ENCODE data around the gene ABCD1. TPM values are rescaled to one million over a fixed set of nuclear protein-coding genes. Genes with fewer than 3 reads are reported as not detected.

The ABCD1 gene
- total and polyA plus RNA-seq, 4 donors: 5.7 to 19.7 (median 10.3) TPM

- Histone ChIP-seq H3K27me3 (ENCODE audit: control insufficient read depth in 3 of 3, insufficient read depth in 3 of 3, low read length in 2 of 3) (no peaks in the 10 kb centered on the region), H3K9ac (ENCODE audit: insufficient read depth in 1 of 2, low read length in 2 of 2) (no peak overlapping the region), H3K27ac (ENCODE audit: low read depth in 1 of 2, low read length in 1 of 2) (no peak overlapping the region), H3K9me3 (ENCODE audit: control insufficient read depth in 4 of 4, insufficient read depth in 3 of 4, low read length in 3 of 4) (peaks cover 0 to 2% (median 0%) of the 10 kb centered on the region in 4 donors), H3K4me1 (ENCODE audit: control insufficient read depth in 5 of 5, insufficient read depth in 5 of 5, low read length in 5 of 5) (peaks cover 0 to 4% (median 0%) of the 10 kb centered on the region in 5 donors), H3K36me3 (ENCODE audit: control insufficient read depth in 4 of 4, insufficient read depth in 4 of 4, low read length in 4 of 4) (no peaks in the 10 kb centered on the region), H3K4me3 (no peak overlapping the region)
- no peak for TF ChIP-seq CTCF (IDR thresholded peaks at IDR 0.05; ENCODE audit: control extremely low read depth, extremely low read depth)
- ATAC-seq (ENCODE audit: insufficient read depth, low FRiP score) (no peak), DNase-seq (no peak)
- 74 to 82% methylated on average over 16 to 17 of the region's 17 CpGs for WGBS, 2 donors
Measured at GRCh38 chrX:153778181-153778580, 53.5 kb downstream of the ABCD1 start.

- Histone ChIP-seq H3K4me3 (no peak overlapping the region), H3K9ac (ENCODE audit: insufficient read depth in 1 of 2, low read length in 2 of 2) (no peak overlapping the region), H3K4me1 (ENCODE audit: control insufficient read depth in 5 of 5, insufficient read depth in 5 of 5, low read length in 5 of 5) (peaks cover 0 to 4% (median 0%) of the 10 kb centered on the region in 5 donors), H3K9me3 (ENCODE audit: control insufficient read depth in 4 of 4, insufficient read depth in 3 of 4, low read length in 3 of 4) (peaks cover 0 to 2% (median 0%) of the 10 kb centered on the region in 4 donors), H3K36me3 (ENCODE audit: control insufficient read depth in 4 of 4, insufficient read depth in 4 of 4, low read length in 4 of 4) (peaks cover 0 to 2% (median 0%) of the 10 kb centered on the region in 4 donors), H3K27ac (ENCODE audit: low read depth in 1 of 2, low read length in 1 of 2) (no peak overlapping the region), H3K27me3 (ENCODE audit: control insufficient read depth in 3 of 3, insufficient read depth in 3 of 3, low read length in 2 of 3) (no peaks in the 10 kb centered on the region)
- 86 to 90% methylated on average over 8 to 16 of the region's 16 CpGs for WGBS, 2 donors
- no peak for DNase-seq
- TF ChIP-seq CTCF (IDR thresholded peaks at IDR 0.05; ENCODE audit: control extremely low read depth, extremely low read depth): no peak
- no peak for ATAC-seq (ENCODE audit: insufficient read depth, low FRiP score)
Measured at GRCh38 chrX:153778684-153779101, 54.0 kb downstream of the ABCD1 start.

GRCh38 chrX:153779891-153780677 is 55.4 kb downstream of the ABCD1 start:
- TF ChIP-seq CTCF (IDR thresholded peaks at IDR 0.05; ENCODE audit: control extremely low read depth, extremely low read depth): no peak

More at GRCh38 chrX:153779891-153780677, 55.4 kb downstream of the ABCD1 start:
- Histone ChIP-seq H3K9ac (ENCODE audit: insufficient read depth in 1 of 2, low read length in 2 of 2) (no peak overlapping the region), H3K4me3 (no peak overlapping the region), H3K27me3 (ENCODE audit: control insufficient read depth in 3 of 3, insufficient read depth in 3 of 3, low read length in 2 of 3) (no peaks in the 10 kb centered on the region), H3K36me3 (ENCODE audit: control insufficient read depth in 4 of 4, insufficient read depth in 4 of 4, low read length in 4 of 4) (peaks cover 0 to 6% (median 0%) of the 10 kb centered on the region in 4 donors), H3K4me1 (ENCODE audit: control insufficient read depth in 5 of 5, insufficient read depth in 5 of 5, low read length in 5 of 5) (peaks cover 0 to 4% (median 0%) of the 10 kb centered on the region in 5 donors), H3K27ac (ENCODE audit: low read depth in 1 of 2, low read length in 1 of 2) (no peak overlapping the region), H3K9me3 (ENCODE audit: control insufficient read depth in 4 of 4, insufficient read depth in 3 of 4, low read length in 3 of 4) (peaks cover 0 to 2% (median 0%) of the 10 kb centered on the region in 4 donors)
- no peak for DNase-seq
- 62 to 79% methylated on average over 16 to 18 of the region's 18 CpGs for WGBS, 2 donors
- no peak for ATAC-seq (ENCODE audit: insufficient read depth, low FRiP score)

All from lung (tissue), 12 donors.